GM23248 (cell line): Measurements from ENCODE around the gene ERBB3.

Source experiments
- EZH2 ChIP-seq: fragments of 200-600 bp; sonication (generic); IDR thresholded peaks from 2 replicates; pipeline ENCODE4 v1.6.1; 2018; ENCODE audit warnings: antibody characterized with exemption, mild to moderate bottlenecking; ENCODE audit not compliant: insufficient read depth, poor library complexity, severe bottlenecking
- EZH2phosphoT487 ChIP-seq: fragments of 200-600 bp; sonication (generic); IDR thresholded peaks from 2 replicates; pipeline ENCODE4 v1.6.1; 2018; ENCODE audit warnings: antibody characterized with exemption, moderate library complexity, mild to moderate bottlenecking, low read depth; ENCODE audit not compliant: insufficient read depth

GRCh38 chr12:56040151-56040550, 39.8 kb upstream of the ERBB3 start:
- TF ChIP-seq EZH2 (no peak), EZH2phosphoT487 (no peak)
